Neural progenitor cell (in vitro differentiated cells): ENCODE measurements around the gene POC5.

Source experiments
- EZH2phosphoT487 ChIP-seq: fragments of 200-600 bp; sonication (generic); IDR thresholded peaks from 2 replicates; pipeline ENCODE4 v1.6.1; 2017; ENCODE audit warnings: antibody characterized with exemption
- TF ChIP-seq, protein P1 (sequence below): fragments of 200-600 bp; sonication (generic); IDR thresholded peaks from 2 replicates; pipeline ENCODE4 v1.5.1; 2017; ENCODE audit warnings: antibody characterized with exemption, mild to moderate bottlenecking

DNA sequence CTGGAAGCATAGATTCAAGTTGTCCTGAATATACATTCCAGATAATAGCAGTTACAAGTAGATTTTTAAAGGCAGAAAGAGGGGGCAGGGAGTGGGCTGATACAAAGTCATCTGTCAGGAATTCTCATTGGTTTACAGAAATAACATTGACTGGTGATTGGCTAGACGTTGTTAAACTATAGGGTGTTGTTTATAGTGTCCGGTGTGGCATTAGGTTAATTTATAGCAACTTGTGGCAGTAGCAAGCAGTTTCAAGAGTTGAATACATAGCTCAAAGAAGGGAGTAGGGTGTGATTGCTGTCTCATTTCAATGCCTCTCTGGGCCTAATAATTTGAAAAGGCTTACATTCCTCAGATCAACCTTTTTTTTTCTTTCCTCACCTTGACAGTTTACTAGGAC, 10.7 kb upstream of the POC5 start:
- TF ChIP-seq, protein P1, sequence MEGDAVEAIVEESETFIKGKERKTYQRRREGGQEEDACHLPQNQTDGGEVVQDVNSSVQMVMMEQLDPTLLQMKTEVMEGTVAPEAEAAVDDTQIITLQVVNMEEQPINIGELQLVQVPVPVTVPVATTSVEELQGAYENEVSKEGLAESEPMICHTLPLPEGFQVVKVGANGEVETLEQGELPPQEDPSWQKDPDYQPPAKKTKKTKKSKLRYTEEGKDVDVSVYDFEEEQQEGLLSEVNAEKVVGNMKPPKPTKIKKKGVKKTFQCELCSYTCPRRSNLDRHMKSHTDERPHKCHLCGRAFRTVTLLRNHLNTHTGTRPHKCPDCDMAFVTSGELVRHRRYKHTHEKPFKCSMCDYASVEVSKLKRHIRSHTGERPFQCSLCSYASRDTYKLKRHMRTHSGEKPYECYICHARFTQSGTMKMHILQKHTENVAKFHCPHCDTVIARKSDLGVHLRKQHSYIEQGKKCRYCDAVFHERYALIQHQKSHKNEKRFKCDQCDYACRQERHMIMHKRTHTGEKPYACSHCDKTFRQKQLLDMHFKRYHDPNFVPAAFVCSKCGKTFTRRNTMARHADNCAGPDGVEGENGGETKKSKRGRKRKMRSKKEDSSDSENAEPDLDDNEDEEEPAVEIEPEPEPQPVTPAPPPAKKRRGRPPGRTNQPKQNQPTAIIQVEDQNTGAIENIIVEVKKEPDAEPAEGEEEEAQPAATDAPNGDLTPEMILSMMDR = no peak
- no peak for TF ChIP-seq EZH2phosphoT487
